GM21786 (cell line): ENCODE data around the gene FAM98B.

Experiments
- ATAC-seq: cut with Tn5 transposase; IDR thresholded peaks from one replicate; pipeline ENCODE4 v1.9.1; 2021; ENCODE audit not compliant: unreplicated experiment

FAM98B gene

GRCh38 chr15:38460543-38460942, 6.6 kb downstream of the FAM98B start:
- peak; percentile 16 for ATAC-seq

GRCh38 chr15:38461066-38461833, 7.3 kb downstream of the FAM98B start:
- ATAC-seq = peak; percentile 93

GRCh38 chr15:38463893-38464292, 10.0 kb downstream of the FAM98B start:
- no peak for ATAC-seq

GRCh38 chr15:38464675-38465074, 10.7 kb downstream of the FAM98B start:
- ATAC-seq = no peak

- ATAC-seq = no peak
Measured at GRCh38 chr15:38470816-38471215, 16.9 kb downstream of the FAM98B start.

- ATAC-seq = no peak
Measured at GRCh38 chr15:38471974-38472373, 18.0 kb downstream of the FAM98B start.

GRCh38 chr15:38474155-38474757, 20.3 kb downstream of the FAM98B start:
- peak; percentile 99 for ATAC-seq

- ATAC-seq = no peak
Measured at GRCh38 chr15:38475361-38475760, 21.4 kb downstream of the FAM98B start.

- ATAC-seq = no peak
Measured at GRCh38 chr15:38476120-38476519, 22.2 kb downstream of the FAM98B start.

GRCh38 chr15:38477637-38478036, 23.7 kb downstream of the FAM98B start:
- no peak for ATAC-seq

- ATAC-seq = no peak
Measured at GRCh38 chr15:38479266-38479665, 25.3 kb downstream of the FAM98B start.

- ATAC-seq = no peak
Measured at GRCh38 chr15:38479756-38480155, 25.8 kb downstream of the FAM98B start.

- ATAC-seq = no peak
Measured at GRCh38 chr15:38481113-38481512, 27.2 kb downstream of the FAM98B start.

GRCh38 chr15:38481761-38482160, 27.8 kb downstream of the FAM98B start:
- ATAC-seq = no peak

- no peak for ATAC-seq
Measured at GRCh38 chr15:38482572-38482971, 28.6 kb downstream of the FAM98B start.

- no peak for ATAC-seq
Measured at GRCh38 chr15:38486936-38487335, 33.0 kb downstream of the FAM98B start.

GRCh38 chr15:38487378-38487777, 33.5 kb downstream of the FAM98B start:
- ATAC-seq = no peak

- ATAC-seq = no peak
Measured at GRCh38 chr15:38490242-38490922, 36.5 kb downstream of the FAM98B start.

- ATAC-seq = no peak
Measured at GRCh38 chr15:38496151-38496550, 42.2 kb downstream of the FAM98B start.

GRCh38 chr15:38499651-38500050, 45.7 kb downstream of the FAM98B start:
- ATAC-seq = no peak

- no peak for ATAC-seq
Measured at GRCh38 chr15:38503496-38503895, 49.6 kb downstream of the FAM98B start.
